Motor neuron (in vitro differentiated cells): ENCODE data around the gene ANO7. TPM values are rescaled to one million over a fixed set of nuclear protein-coding genes. Genes with fewer than 3 reads are reported as not detected.
A peak's percentile ranks its signal among the peaks of the same experiment; 100 is the strongest.

Experiments used
- ATAC-seq, 8 experiments: fragments of 200-7000 bp; cut with Tn5 transposase; replicated peaks in 6 of 8; 2 replicates each; pipeline ENCODE4 v1.8.0; 2021; ENCODE audit warnings: mild to moderate bottlenecking in 8 of 8, moderate library complexity in 8 of 8
- H3K27ac ChIP-seq, 2 donors: fragments of 250-450 bp; sonication (Bioruptor Pico); 2 replicates each; pipeline ENCODE4 v1.9.0; 2021; ENCODE audit warnings: antibody characterized with exemption in 2 of 2, mild to moderate bottlenecking in 2 of 2, moderate library complexity in 1 of 2
- H3K4me1 ChIP-seq, 2 donors: fragments of 250-450 bp; sonication (Bioruptor Pico); replicated peaks in 1 of 2; 2 replicates each; pipeline ENCODE4 v1.6.1; 2021; ENCODE audit warnings: antibody characterized with exemption in 2 of 2, mild to moderate bottlenecking in 2 of 2, moderate library complexity in 1 of 2
- H3K4me3 ChIP-seq, 5 donors: fragments of 250-450 bp; sonication (Bioruptor Pico); 2 replicates each; pipeline ENCODE4 v1.9.0; 2021; ENCODE audit warnings: antibody characterized with exemption in 5 of 5, mild to moderate bottlenecking in 5 of 5, moderate library complexity in 4 of 5
- WGBS, 10 experiments: fragments of 450-650 bp; shearing (Covaris generic); methylation state at CpG; one replicate each; pipeline ENCODE4 v1.0.0; 2022; 5-methylcytosine and 5-hydroxymethylcytosine counted together
- in situ Hi-C, 9 experiments: fragments of 400-800 bp; cut with MboI; loops; one replicate each; pipeline ENCODE4 v1.15.0; 2021; ENCODE audit warnings: low sequenced_read_pairs in 9 of 9, low pct_unique_long_range_greater_than_20kb in 2 of 9; ENCODE audit not compliant: unreplicated experiment in 9 of 9
- total RNA-seq, 8 experiments: library from RNA; unstranded; fragments of 300-600 nt; gene quantifications; 2 replicates each; pipeline versions ENCODE4 v1.2.3 to v1.2.4, GENCODE V29; 2022

ANO7 gene
- total RNA-seq, 8 experiments from 2014 or later: 0.54 to 3.2 (median 1.7) TPM

- ATAC-seq: no peak
- H3K4me1 ChIP-seq: peaks cover 0 to 5% of the 10 kb centered on the region in 2 donors
- H3K27ac ChIP-seq: no peak overlapping the region
- WGBS, 10 experiments: 30 to 82% (median 80%) methylated on average over 2 to 3 of the region's 6 CpGs; no CpG with 5 or more reads in 7 of the 10 experiments
- in situ Hi-C loops: loop anchor here in 1 of 9 experiments (25.0 kb wide), 1 partner anchor 345 kb away; the partner anchor contains the start of gene AGXT
- no peak overlapping the region for H3K4me3 ChIP-seq
These were observed 19.2 kb downstream of the ANO7 start for GRCh38 chr2:241207641-241208040.

GRCh38 chr2:241208058-241208457 is 19.6 kb downstream of the ANO7 start:
- H3K27ac ChIP-seq: no peak overlapping the region
- ATAC-seq: no peak
- WGBS, 10 experiments: 0 to 75% (median 45%) methylated on average over 1 to 4 of the region's 6 CpGs; no CpG with 5 or more reads in 5 of the 10 experiments
- in situ Hi-C loops: loop anchor here in 1 of 9 experiments (25.0 kb wide), 1 partner anchor 346 kb away; the partner anchor contains the start of gene AGXT
- peaks cover 0 to 5% of the 10 kb centered on the region in 2 donors for H3K4me1 ChIP-seq
- H3K4me3 ChIP-seq: no peak overlapping the region

DNA sequence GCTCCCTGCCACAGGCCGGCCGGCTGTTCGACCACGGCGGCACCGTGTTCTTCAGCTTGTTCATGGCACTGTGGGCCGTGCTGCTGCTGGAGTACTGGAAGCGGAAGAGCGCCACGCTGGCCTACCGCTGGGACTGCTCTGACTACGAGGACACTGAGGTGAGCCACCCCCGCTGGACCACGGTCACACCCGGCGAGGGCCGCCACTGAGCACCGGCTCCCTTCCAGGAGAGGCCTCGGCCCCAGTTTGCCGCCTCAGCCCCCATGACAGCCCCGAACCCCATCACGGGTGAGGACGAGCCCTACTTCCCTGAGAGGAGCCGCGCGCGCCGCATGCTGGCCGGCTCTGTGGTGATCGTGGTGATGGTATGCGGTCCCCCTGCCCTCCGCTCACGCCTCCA is 20.8 kb downstream of the ANO7 start:
- in situ Hi-C loops: loop anchor here in 1 of 9 experiments (25.0 kb wide), 1 partner anchor 347 kb away; the partner anchor contains the start of gene AGXT
- Histone ChIP-seq H3K4me3 (no peak overlapping the region), H3K4me1 (peaks cover 0 to 5% of the 10 kb centered on the region in 2 donors), H3K27ac (no peak overlapping the region)
- no CpG with 5 or more reads among the region's 33 CpGs for WGBS, 10 experiments
- ATAC-seq: no peak

DNA sequence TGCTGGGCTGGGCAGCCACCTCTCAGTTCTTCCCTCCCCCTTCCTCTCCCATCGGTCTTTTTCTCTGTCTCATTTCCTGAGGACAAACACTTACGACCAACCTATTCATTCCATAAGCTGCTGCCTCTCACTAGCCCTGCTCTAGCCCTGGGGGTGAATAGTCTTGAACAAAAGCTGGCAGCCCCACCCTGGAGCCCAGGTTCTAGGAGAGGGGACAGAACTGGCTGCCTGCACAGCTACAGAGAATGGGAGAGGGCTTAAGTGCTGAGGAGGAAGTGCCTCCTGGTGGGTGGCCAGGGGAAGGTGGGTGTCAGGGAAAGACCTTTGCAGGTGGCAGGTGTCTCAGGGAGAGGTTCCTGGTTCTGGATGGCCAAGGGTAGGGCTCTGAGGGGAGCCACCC is 22.8 kb downstream of the ANO7 start:
- Histone ChIP-seq H3K4me3 (no peak overlapping the region), H3K4me1 (peaks cover 0 to 5% of the 10 kb centered on the region in 2 donors), H3K27ac (no peak overlapping the region)
- WGBS, 10 experiments: 0 to 67% (median 30%) methylated on average over 1 to 2 of the region's 2 CpGs; no CpG with 5 or more reads in 6 of the 10 experiments
- peak in 5 of 8 experiments; percentile 22 to 72 (median 34) for ATAC-seq
- in situ Hi-C loops: loop anchor here in 1 of 9 experiments (25.0 kb wide), 1 partner anchor 349 kb away; the partner anchor contains the start of gene AGXT

GRCh38 chr2:241213041-241213440 is 24.6 kb downstream of the ANO7 start:
- in situ Hi-C loops: loop anchor here in 1 of 9 experiments (25.0 kb wide), 1 partner anchor 351 kb away; the partner anchor contains the start of gene AGXT
- H3K4me1 ChIP-seq: peaks cover 0 to 8% of the 10 kb centered on the region in 2 donors
- ATAC-seq: no peak
- no peak overlapping the region for H3K4me3 ChIP-seq
- WGBS, 10 experiments: 20 to 73% (median 27%) methylated on average over 1 to 3 of the region's 13 CpGs; no CpG with 5 or more reads in 7 of the 10 experiments
- H3K27ac ChIP-seq: no peak overlapping the region

- Histone ChIP-seq H3K27ac (no peak overlapping the region), H3K4me1 (peaks cover 0 to 8% of the 10 kb centered on the region in 2 donors), H3K4me3 (no peak overlapping the region)
- no peak for ATAC-seq
- 44 to 81% (median 69%) methylated on average over 2 to 3 of the region's 7 CpGs; no CpG with 5 or more reads in 7 of the 10 experiments for WGBS, 10 experiments
- in situ Hi-C loops: loop anchor here in 1 of 9 experiments (25.0 kb wide), 1 partner anchor 351 kb away; the partner anchor contains the start of gene AGXT
These were observed 25.1 kb downstream of the ANO7 start for GRCh38 chr2:241213567-241213966.

DNA sequence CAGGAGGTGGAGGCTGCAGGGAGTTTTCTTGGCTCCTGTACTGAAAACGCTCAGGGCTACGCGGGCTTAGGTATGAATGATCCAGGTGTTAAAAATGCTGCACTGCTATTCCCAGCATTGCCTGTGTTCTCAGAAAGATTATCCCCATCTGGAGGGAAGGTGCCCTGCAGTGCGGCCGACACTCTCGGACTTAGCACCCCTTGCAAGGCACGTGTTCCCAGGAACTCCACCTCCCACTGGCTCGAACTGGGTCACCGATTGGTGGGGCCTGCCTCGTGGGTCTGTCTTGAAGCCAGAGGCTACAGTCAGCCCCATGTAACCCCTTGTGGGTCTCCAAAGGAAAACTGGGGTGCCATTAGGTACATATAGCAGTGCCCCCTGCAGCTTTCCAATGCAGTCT is 25.7 kb downstream of the ANO7 start:
- H3K4me1 ChIP-seq: peaks cover 4 to 14% of the 10 kb centered on the region in 2 donors
- 0 to 81% (median 60%) methylated on average over 1 to 9 of the region's 10 CpGs; no CpG with 5 or more reads in 3 of the 10 experiments for WGBS, 10 experiments
- ATAC-seq: no peak
- no peak overlapping the region for H3K27ac ChIP-seq
- no peak overlapping the region for H3K4me3 ChIP-seq
- in situ Hi-C loops: loop anchor here in 1 of 9 experiments (25.0 kb wide), 1 partner anchor 352 kb away; the partner anchor contains the start of gene AGXT

DNA sequence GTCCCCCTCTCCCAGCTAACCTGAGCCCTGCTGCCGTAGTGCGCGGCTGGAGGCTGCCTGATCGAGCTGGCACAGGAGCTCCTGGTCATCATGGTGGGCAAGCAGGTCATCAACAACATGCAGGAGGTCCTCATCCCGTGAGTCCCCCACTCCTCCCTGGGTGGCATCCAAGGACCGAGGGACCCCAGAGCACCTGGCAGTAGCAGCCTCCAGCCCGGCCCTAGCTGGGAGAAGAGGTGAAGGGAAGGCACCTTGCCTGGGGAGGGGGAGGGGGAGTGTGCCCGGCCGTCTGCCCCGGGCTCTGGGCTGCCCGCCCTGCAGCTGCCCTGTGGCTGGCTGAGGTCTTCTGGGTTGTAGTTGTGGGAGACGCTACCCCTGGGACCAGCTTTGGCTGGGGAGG is 26.3 kb downstream of the ANO7 start:
- Histone ChIP-seq H3K4me3 (no peak overlapping the region), H3K27ac (no peak overlapping the region), H3K4me1 (peaks cover 9 to 14% of the 10 kb centered on the region in 2 donors)
- in situ Hi-C loops: loop anchor here in 1 of 9 experiments (25.0 kb wide), 1 partner anchor 352 kb away; the partner anchor contains the start of gene AGXT
- WGBS, 10 experiments: 79 to 95% (median 94%) methylated on average over 4 to 6 of the region's 12 CpGs; no CpG with 5 or more reads in 7 of the 10 experiments
- ATAC-seq: no peak

DNA sequence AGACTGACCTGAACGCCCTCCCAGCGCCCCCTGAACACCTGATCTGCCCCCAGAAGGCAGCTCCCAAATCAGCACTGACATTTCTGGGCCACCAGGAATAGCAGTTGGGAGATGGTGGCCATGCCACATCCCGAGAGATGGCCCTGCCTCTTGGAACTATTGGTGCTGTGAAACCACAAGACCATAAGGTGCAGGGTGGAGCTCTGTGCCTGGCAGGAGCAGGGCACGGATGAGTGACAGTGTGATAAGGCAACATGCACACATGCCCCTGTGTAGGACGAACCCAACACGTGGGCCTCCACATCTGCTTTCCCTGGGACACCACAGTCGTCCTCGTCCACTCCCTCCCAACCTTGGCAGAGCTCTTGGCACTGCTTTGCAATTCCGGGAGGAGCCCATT is 26.9 kb downstream of the ANO7 start:
- WGBS, 10 experiments: 0 to 72% (median 0%) methylated on average over 1 to 2 of the region's 9 CpGs; no CpG with 5 or more reads in 7 of the 10 experiments
- in situ Hi-C loops: loop anchor here in 1 of 9 experiments (25.0 kb wide), 1 partner anchor 353 kb away; the partner anchor contains the start of gene AGXT
- no peak for ATAC-seq
- no peak overlapping the region for H3K4me3 ChIP-seq
- H3K4me1 ChIP-seq: peaks cover 9 to 14% of the 10 kb centered on the region in 2 donors
- no peak overlapping the region for H3K27ac ChIP-seq

- in situ Hi-C loops: loop anchor here in 1 of 9 experiments (25.0 kb wide), 1 partner anchor 354 kb away; the partner anchor contains the start of gene AGXT
- H3K4me3 ChIP-seq: no peak overlapping the region
- H3K4me1 ChIP-seq: peaks cover 9 to 10% of the 10 kb centered on the region in 2 donors
- H3K27ac ChIP-seq: no peak overlapping the region
- ATAC-seq: no peak
- WGBS, 10 experiments: 0 to 83% (median 41%) methylated on average over 1 to 6 of the region's 14 CpGs; no CpG with 5 or more reads in 6 of the 10 experiments
These were observed 27.8 kb downstream of the ANO7 start for GRCh38 chr2:241216211-241216761.

GRCh38 chr2:241217320-241218031 is 29.0 kb downstream of the ANO7 start:
- ATAC-seq: peak; percentile 77 to 91 (median 86)
- in situ Hi-C loops: loop anchor here in 1 of 9 experiments (25.0 kb wide), 1 partner anchor 355 kb away; the partner anchor contains the start of gene AGXT
- H3K4me3 ChIP-seq: peak overlapping the region; percentile 26 to 48 (median 35)
- WGBS, 10 experiments: 6 to 40% (median 25%) methylated on average over 4 to 11 of the region's 77 CpGs; no CpG with 5 or more reads in 7 of the 10 experiments
- peaks cover 9% of the 10 kb centered on the region in 2 donors for H3K4me1 ChIP-seq
- peak overlapping the region; percentile 58 for H3K27ac ChIP-seq

- Histone ChIP-seq H3K27ac (no peak overlapping the region), H3K4me3 (peak overlapping the region; percentile 34 to 51 (median 49)), H3K4me1 (peaks cover 9% of the 10 kb centered on the region in 2 donors)
- peak; percentile 6 to 50 (median 26) for ATAC-seq
- 0 to 6% (median 2%) methylated on average over 1 to 10 of the region's 83 CpGs; no CpG with 5 or more reads in 3 of the 10 experiments for WGBS, 10 experiments
- in situ Hi-C loops: loop anchor here in 1 of 9 experiments (25.0 kb wide), 1 partner anchor 356 kb away; the partner anchor contains the start of gene AGXT
These were observed 29.9 kb downstream of the ANO7 start for GRCh38 chr2:241218131-241219029.
